ENCODE results near the gene PIR. TPM values are rescaled to one million over a fixed set of nuclear protein-coding genes. Genes with fewer than 3 reads are reported as not detected.

PIR gene
- total RNA-seq, 2 donors from 2014 or later: 8.9 to 20.1 TPM

DNA sequence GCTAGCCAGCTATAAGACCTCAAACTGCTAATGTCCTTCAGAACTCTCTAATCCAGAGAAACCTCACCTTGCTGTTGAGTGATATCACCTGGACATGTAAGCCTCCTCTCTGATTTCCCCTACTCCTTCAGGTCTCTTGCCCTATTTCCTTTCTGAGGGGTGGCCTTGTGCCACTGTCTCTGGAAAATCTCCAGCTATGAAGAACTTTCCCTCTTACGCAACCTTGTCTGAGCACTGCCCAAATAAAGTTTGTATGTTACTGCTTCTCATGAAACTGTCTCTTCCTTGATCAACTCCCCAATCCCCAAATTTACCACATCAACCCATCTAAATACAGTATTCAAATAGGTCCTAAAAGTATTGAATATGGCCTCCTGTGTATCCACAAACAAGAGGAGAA lies 55.4 kb downstream of the PIR start:
- WGBS: 89% methylated on average over 1 of the region's 1 CpG
- TF ChIP-seq POLR2AphosphoS5 (IDR thresholded peaks at IDR 0.05): no peak
- TF ChIP-seq, protein P1, sequence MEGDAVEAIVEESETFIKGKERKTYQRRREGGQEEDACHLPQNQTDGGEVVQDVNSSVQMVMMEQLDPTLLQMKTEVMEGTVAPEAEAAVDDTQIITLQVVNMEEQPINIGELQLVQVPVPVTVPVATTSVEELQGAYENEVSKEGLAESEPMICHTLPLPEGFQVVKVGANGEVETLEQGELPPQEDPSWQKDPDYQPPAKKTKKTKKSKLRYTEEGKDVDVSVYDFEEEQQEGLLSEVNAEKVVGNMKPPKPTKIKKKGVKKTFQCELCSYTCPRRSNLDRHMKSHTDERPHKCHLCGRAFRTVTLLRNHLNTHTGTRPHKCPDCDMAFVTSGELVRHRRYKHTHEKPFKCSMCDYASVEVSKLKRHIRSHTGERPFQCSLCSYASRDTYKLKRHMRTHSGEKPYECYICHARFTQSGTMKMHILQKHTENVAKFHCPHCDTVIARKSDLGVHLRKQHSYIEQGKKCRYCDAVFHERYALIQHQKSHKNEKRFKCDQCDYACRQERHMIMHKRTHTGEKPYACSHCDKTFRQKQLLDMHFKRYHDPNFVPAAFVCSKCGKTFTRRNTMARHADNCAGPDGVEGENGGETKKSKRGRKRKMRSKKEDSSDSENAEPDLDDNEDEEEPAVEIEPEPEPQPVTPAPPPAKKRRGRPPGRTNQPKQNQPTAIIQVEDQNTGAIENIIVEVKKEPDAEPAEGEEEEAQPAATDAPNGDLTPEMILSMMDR (IDR thresholded peaks at IDR 0.05): no peak
- TF ChIP-seq POLR2A (IDR thresholded peaks at IDR 0.05): no peak
- no peaks in the 10 kb centered on the region for H3K36me3 ChIP-seq

DNA sequence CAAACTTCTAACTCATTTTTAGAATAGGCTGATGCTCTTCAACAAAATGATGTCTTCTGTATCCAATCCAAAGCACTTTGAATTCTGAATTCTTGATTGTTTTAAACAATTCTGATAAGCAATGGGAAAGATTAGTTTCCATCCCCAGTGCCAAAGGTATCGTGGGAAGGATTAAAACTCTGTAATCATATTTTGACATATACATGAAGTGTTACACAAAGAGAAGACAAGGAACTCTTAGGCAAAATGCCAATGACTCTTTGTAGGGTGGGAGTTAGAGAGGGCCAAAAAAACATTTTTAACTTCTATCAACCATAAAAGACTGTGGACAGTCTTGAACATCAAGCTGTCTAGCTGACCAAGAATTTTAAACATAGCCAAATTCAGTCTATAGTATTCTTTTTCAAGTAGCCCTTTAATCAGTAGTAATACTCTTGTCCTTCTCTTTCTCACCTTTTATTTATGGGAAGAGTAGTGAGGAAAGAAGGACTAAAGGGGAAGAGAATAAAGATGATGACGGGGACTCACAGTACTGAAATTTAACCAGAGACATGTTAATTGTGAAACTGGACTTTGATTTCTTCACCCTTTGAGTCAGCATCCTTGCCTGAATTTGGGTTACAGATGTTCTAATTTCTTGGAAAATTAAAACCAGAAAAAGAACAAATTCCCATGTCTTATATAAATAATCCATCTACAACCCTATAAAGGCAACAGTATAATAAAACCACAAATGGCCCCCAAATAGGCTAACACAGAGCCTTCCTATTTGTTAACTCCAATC lies 57.1 kb downstream of the PIR start:
- intact Hi-C loops (cut with DNase I): no loop called here

More for the DNA sequence above, 55.4 kb downstream of the PIR start:
- H3K27me3 ChIP-seq (replicated peaks; ENCODE audit: insufficient read depth): no peaks in the 10 kb centered on the region
- H3K4me3 ChIP-seq: no peak overlapping the region
- intact Hi-C loops (cut with DNase I): no loop called here
- no peak overlapping the region for H3K27ac ChIP-seq
- H3K4me1 ChIP-seq (replicated peaks): no peaks in the 10 kb centered on the region
- DNase-seq (ENCODE audit: low spot score): no peak
- no peaks in the 10 kb centered on the region for H3K9me3 ChIP-seq

DNA sequence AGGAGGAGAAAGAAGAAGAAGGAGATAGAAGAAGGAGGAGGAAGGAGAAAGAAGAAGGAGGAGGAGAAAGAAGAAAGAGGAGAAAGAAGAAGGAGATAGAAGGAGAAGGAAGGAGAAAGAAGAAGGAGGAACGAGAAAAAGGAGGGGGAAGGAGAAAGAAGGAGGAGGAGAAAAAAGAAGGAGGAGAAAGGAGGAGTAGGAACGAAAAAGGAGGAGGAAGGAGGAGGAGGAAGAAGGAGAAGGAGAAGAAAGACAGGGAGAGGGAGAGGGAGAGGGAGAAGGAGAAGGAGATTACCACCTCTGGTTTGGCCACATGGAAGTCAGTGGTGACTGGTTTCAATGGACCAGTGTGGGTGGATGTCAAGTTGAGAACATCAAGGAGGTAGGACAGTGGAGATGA lies 58.9 kb downstream of the PIR start:
- no peaks in the 10 kb centered on the region for H3K4me1 ChIP-seq (replicated peaks)
- H3K36me3 ChIP-seq: no peaks in the 10 kb centered on the region
- H3K27ac ChIP-seq: no peak overlapping the region
- 94% methylated on average over 2 of the region's 2 CpGs for WGBS
- no peak overlapping the region for H3K4me3 ChIP-seq
- TF ChIP-seq POLR2A (IDR thresholded peaks at IDR 0.05): no peak
- no peak for TF ChIP-seq POLR2AphosphoS5 (IDR thresholded peaks at IDR 0.05)
- TF ChIP-seq, protein P1 (IDR thresholded peaks at IDR 0.05): no peak
- intact Hi-C loops (cut with DNase I): no loop called here
- H3K27me3 ChIP-seq (replicated peaks; ENCODE audit: insufficient read depth): no peaks in the 10 kb centered on the region
- no peaks in the 10 kb centered on the region for H3K9me3 ChIP-seq
- DNase-seq (ENCODE audit: low spot score): no peak

More for the DNA sequence above, 57.1 kb downstream of the PIR start:
- no peaks in the 10 kb centered on the region for H3K4me1 ChIP-seq (replicated peaks)
- TF ChIP-seq POLR2AphosphoS5 (IDR thresholded peaks at IDR 0.05): no peak
- TF ChIP-seq, protein P1 (IDR thresholded peaks at IDR 0.05): no peak
- TF ChIP-seq POLR2A (IDR thresholded peaks at IDR 0.05): no peak
- no peak overlapping the region for H3K27ac ChIP-seq
- no peaks in the 10 kb centered on the region for H3K27me3 ChIP-seq (replicated peaks; ENCODE audit: insufficient read depth)
- no peak for DNase-seq (ENCODE audit: low spot score)
- 66% methylated on average over 2 of the region's 2 CpGs for WGBS
- no peak overlapping the region for H3K4me3 ChIP-seq
- no peaks in the 10 kb centered on the region for H3K9me3 ChIP-seq
- H3K36me3 ChIP-seq: no peaks in the 10 kb centered on the region

DNA sequence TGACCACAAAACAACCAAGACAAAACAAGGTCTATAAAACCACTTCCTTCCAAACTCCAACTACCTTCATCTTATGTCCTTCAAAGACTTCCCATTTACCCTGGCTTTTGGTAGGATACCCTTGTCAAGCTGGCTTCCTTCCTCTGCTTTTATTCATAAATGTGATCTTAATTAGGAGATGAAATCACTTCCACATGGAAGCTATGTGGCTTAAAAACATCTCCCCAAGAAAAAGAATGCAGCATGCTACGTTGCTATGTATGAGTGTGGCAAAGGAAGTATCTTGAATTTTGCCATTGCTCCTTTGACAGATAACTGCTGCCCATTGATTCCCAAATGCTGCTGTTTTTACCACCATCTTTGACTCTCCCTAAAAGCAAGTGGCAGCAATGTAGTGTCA lies 62.5 kb downstream of the PIR start:
- Histone ChIP-seq H3K27me3 (replicated peaks; ENCODE audit: insufficient read depth) (no peaks in the 10 kb centered on the region), H3K4me3 (no peak overlapping the region), H3K9me3 (no peaks in the 10 kb centered on the region), H3K27ac (no peak overlapping the region), H3K4me1 (replicated peaks) (no peaks in the 10 kb centered on the region), H3K36me3 (no peaks in the 10 kb centered on the region)
- no peak for DNase-seq (ENCODE audit: low spot score)
- WGBS: 60% methylated on average over 1 of the region's 1 CpG
- no peak for TF ChIP-seq POLR2AphosphoS5 (IDR thresholded peaks at IDR 0.05)
- TF ChIP-seq POLR2A (IDR thresholded peaks at IDR 0.05): no peak
- TF ChIP-seq, protein P1 (IDR thresholded peaks at IDR 0.05): no peak
- intact Hi-C loops (cut with DNase I): no loop called here

DNA sequence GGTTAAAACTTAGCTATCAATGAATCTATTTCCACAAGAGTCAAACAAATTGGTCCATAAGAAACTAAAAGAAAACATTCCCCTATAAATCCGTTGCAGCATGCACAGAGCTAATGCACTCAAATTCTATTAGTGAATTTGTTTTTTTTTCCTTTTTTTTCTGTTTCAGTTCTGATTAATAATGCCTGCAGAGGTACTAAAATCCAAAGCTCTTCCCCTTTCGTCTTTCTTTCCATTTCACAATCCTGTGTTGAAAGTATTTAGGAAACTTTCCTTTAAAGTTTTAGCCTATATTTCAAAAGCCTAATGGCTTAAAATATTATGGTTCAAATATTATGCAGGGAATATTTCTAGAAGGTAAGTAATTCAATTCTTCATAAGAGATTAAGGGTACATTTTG lies 63.1 kb downstream of the PIR start:
- H3K4me1 ChIP-seq (replicated peaks): no peaks in the 10 kb centered on the region
- H3K9me3 ChIP-seq: no peaks in the 10 kb centered on the region
- no peak for DNase-seq (ENCODE audit: low spot score)
- H3K36me3 ChIP-seq: no peaks in the 10 kb centered on the region
- 75% methylated on average over 2 of the region's 2 CpGs for WGBS
- intact Hi-C loops (cut with DNase I): no loop called here
- H3K27me3 ChIP-seq (replicated peaks; ENCODE audit: insufficient read depth): no peaks in the 10 kb centered on the region
- no peak overlapping the region for H3K27ac ChIP-seq
- H3K4me3 ChIP-seq: no peak overlapping the region
- TF ChIP-seq POLR2AphosphoS5 (IDR thresholded peaks at IDR 0.05) (no peak), POLR2A (IDR thresholded peaks at IDR 0.05) (no peak)
- TF ChIP-seq, protein P1 (IDR thresholded peaks at IDR 0.05): no peak
